HCT116 (cell line): Measurements from ENCODE around the gene MZB1. TPM values are rescaled to one million over a fixed set of nuclear protein-coding genes. Genes with fewer than 3 reads are reported as not detected.

Source experiments
- ATAC-seq: fragments of 200-7000 bp; cut with Tn5 transposase; 2 replicates; pipeline ENCODE4 v1.9.1; 2020; ENCODE audit warnings: mild to moderate bottlenecking, moderate library complexity
- BruUV-seq: library from RNA; stranded (reverse); fragments of 400-500 nt; replicated peaks from 2 replicates; lab custom pipeline; 2021; lab: Mats Ljungman, UMichigan
- CTCF ChIA-PET: fragments of 300-600 bp; sonication (Branson Sonifier 250); formaldehyde crosslinking; loops from one replicate; lab custom pipeline; 2021; ENCODE audit warnings: antibody characterized with exemption; lab: Charles Lee
- POLR2A ChIA-PET: fragments of 300-600, 350-600 bp; sonication (Branson Sonifier 250); formaldehyde crosslinking; loops from one replicate; lab custom pipeline; 2021; ENCODE audit warnings: antibody characterized with exemption; lab: Charles Lee
- RAD21 ChIA-PET, 2 experiments: fragments of 300-600 bp; sonication (Branson Sonifier 250); formaldehyde crosslinking; loops; one replicate each; lab custom pipeline; 2023; ENCODE audit warnings: low total read pairs in 2 of 2; ENCODE audit not compliant: uncharacterized antibody in 2 of 2, unreplicated experiment in 2 of 2, low non-redundant PET in 1 of 2; lab: Charles Lee
- DNase-seq: peaks from one replicate; pipeline ENCODE4 v3.0.0-alpha.2; 2010; ENCODE audit warnings: low read depth, low spot score
- H2AFZ ChIP-seq: fragments of 200-600 bp; shearing (Covaris generic), sonication (generic); 2 replicates; pipeline ENCODE4 v1.6.1; 2017; ENCODE audit warnings: low read depth, mixed run types, mixed read lengths, antibody characterized with exemption, low read length; ENCODE audit not compliant: poor library complexity, severe bottlenecking
- H3K27ac ChIP-seq: 2 replicates; pipeline ENCODE4 v1.5.1; 2012; ENCODE audit warnings: low read depth, low read length
- H3K27me3 ChIP-seq: fragments of 200-600 bp; sonication (generic); 2 replicates; pipeline ENCODE4 v1.6.1; 2016; ENCODE audit warnings: mixed run types, low read length, mixed read lengths; ENCODE audit not compliant: insufficient read depth
- H3K36me3 ChIP-seq, 2 experiments: fragments of 200-500 bp in 1 of 2; fragments of 200-600 bp in 1 of 2; sonication (Bioruptor generic) in 1 of 2; sonication (generic) in 1 of 2; 2 replicates each; pipeline versions ENCODE4 v1.5.1 to v1.6.1; 2014 to 2016; ENCODE audit warnings: low read length in 2 of 2, inconsistent platforms in 1 of 2, mixed read lengths in 1 of 2, mixed run types in 1 of 2; ENCODE audit not compliant: insufficient read depth in 2 of 2, control insufficient read depth in 1 of 2
- H3K4me1 ChIP-seq, 2 experiments: fragments of 200-600 bp in 1 of 2; sonication (generic) in 1 of 2; 2 replicates each; pipeline versions ENCODE4 v1.5.1 to v1.6.1; 2012 to 2017; ENCODE audit warnings: low read length in 2 of 2, inconsistent platforms in 1 of 2, mild to moderate bottlenecking in 1 of 2, mixed read lengths in 1 of 2, mixed run types in 1 of 2, moderate library complexity in 1 of 2; ENCODE audit not compliant: insufficient read depth in 2 of 2, control insufficient read depth in 1 of 2
- H3K4me2 ChIP-seq: fragments of 200-600 bp; sonication (generic); 2 replicates; pipeline ENCODE4 v1.6.1; 2017; ENCODE audit warnings: mixed run types, low read length, mixed read lengths
- H3K4me3 ChIP-seq, 2 experiments: fragments of 200-600 bp in 1 of 2; sonication (generic) in 1 of 2; replicated peaks in 1 of 2; 2 replicates each; pipeline ENCODE4 v1.5.1; 2011 to 2016; ENCODE audit warnings: low read length in 2 of 2, control low read depth in 1 of 2, low read depth in 1 of 2, mild to moderate bottlenecking in 1 of 2, mixed read lengths in 1 of 2, mixed run types in 1 of 2
- H3K79me2 ChIP-seq: fragments of 200-600 bp; sonication (generic); 2 replicates; pipeline ENCODE4 v1.6.1; 2017; ENCODE audit warnings: mild to moderate bottlenecking, mixed run types, low read length, moderate library complexity, mixed read lengths; ENCODE audit not compliant: insufficient read depth
- H3K9ac ChIP-seq: fragments of 200-600 bp; sonication (generic); 2 replicates; pipeline ENCODE4 v1.6.1; 2016; ENCODE audit warnings: low read length, mixed read lengths
- H3K9me2 ChIP-seq: fragments of 200-600 bp; sonication (generic), shearing (Covaris generic); 2 replicates; pipeline ENCODE4 v1.6.1; 2017; ENCODE audit warnings: mixed run types, mild to moderate bottlenecking, moderate library complexity; ENCODE audit not compliant: insufficient read depth
- H3K9me3 ChIP-seq, 2 experiments: fragments of 200-500 bp in 1 of 2; fragments of 200-600 bp in 1 of 2; sonication (Bioruptor generic) in 1 of 2; sonication (generic) in 1 of 2; 2 replicates each; pipeline ENCODE4 v1.6.1; 2014 to 2017; ENCODE audit warnings: low read length in 2 of 2, mixed read lengths in 2 of 2, inconsistent platforms in 1 of 2, low read depth in 1 of 2, mild to moderate bottlenecking in 1 of 2, mixed run types in 1 of 2, moderate library complexity in 1 of 2; ENCODE audit not compliant: control insufficient read depth in 1 of 2, insufficient read depth in 1 of 2
- H4K20me1 ChIP-seq: fragments of 200-600 bp; sonication (generic), shearing (Covaris generic); 2 replicates; pipeline ENCODE4 v1.6.1; 2017; ENCODE audit warnings: mixed run types, mild to moderate bottlenecking, moderate library complexity; ENCODE audit not compliant: insufficient read depth
- EGR1 ChIP-seq: IDR thresholded peaks from 2 replicates; pipeline ENCODE4 v1.6.1; 2012; ENCODE audit warnings: low read depth
- POLR2A ChIP-seq: IDR thresholded peaks from 2 replicates; pipeline ENCODE4 v1.7.0; 2011; ENCODE audit warnings: borderline replicate concordance; ENCODE audit not compliant: insufficient read depth, insufficient read length; ENCODE audit errors: extremely low read depth
- SP1 ChIP-seq: IDR thresholded peaks from 2 replicates; pipeline ENCODE4 v1.6.1; 2012; ENCODE audit warnings: low read depth
- SRF ChIP-seq: IDR thresholded peaks from 2 replicates; pipeline ENCODE4 v1.6.1; 2012; ENCODE audit warnings: low read depth
- ZBTB33 ChIP-seq: IDR thresholded peaks from 2 replicates; pipeline ENCODE4 v1.6.1; 2011; ENCODE audit warnings: mild to moderate bottlenecking, low read length, moderate library complexity; ENCODE audit not compliant: insufficient replicate concordance; ENCODE audit errors: extremely low read depth
- intact Hi-C: fragments of 100-400 bp; cut with micrococcal nuclease; formaldehyde crosslinking; loops from 2 replicates; pipeline ENCODE4 v1.10.0; 2022
- total RNA-seq: library from RNA; stranded (reverse); gene quantifications from one replicate; pipeline ENCODE4 v1.2.1, GENCODE V29; 2021; ENCODE audit not compliant: unreplicated experiment

Gene MZB1
- total RNA-seq, 1 experiment from 2014 or later, result 0.81 TPM

DNA sequence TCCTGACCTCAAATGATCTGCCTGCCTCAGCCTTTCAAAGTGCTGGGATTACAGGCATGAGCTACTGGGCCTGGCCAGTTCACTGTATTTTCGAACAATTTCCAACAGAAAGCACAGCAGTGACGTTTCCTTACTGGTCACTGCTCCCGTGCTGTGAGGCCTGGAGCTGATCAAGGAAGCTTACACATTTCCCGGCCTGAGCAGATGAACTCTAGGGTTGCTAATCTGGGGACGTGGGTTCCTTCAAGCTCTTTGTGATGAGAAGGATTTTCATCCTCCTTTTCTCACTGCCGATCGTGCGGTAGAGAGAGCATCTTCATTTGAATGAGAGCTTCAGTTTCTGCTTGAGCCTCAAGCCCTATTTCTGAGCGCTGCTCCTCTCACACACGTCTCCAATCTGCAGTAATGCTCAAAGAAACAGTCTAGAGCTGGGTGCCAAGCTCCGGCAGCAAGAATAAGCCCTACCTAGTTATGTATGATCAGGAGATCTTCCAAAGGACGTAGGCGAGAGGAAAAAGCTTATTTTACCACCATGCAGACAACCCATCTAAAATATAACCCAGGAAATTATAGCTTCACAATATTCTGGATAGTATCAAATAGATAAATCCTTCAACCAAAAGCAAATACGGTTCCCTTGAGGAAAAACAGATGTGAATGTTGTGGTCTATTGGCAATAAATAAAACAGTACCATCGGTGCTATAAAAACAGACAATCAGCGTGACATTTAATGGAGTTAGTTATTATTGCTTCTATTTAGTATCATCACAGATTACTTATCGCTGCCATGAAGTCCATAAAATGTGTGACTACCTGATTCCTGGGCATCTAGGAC lies 21.5 kb upstream of the MZB1 start:
- Histone ChIP-seq H3K9ac (no peak overlapping the region), H3K79me2 (no peaks in the 10 kb centered on the region), H3K27me3 (no peaks in the 10 kb centered on the region), H4K20me1 (no peaks in the 10 kb centered on the region), H3K36me3 (no peaks in the 10 kb centered on the region), H3K4me1 (no peaks in the 10 kb centered on the region), H2AFZ (no peak overlapping the region), H3K9me3 (no peaks in the 10 kb centered on the region), H3K27ac (no peak overlapping the region), H3K4me3 (no peak overlapping the region), H3K9me2 (no peaks in the 10 kb centered on the region), H3K4me2 (no peak overlapping the region)
- RAD21 ChIA-PET, result no interaction called here
- no TSS peak for BruUV-seq
- DNase-seq (no peak), ATAC-seq (no peak)
- intact Hi-C loops, result no loop called here
- CTCF ChIA-PET, result interaction anchor here (2.5 kb wide), 1 partner anchor 11 kb away, joined by 7 read pairs; no protein-coding TSS in a partner anchor
- no peak for TF ChIP-seq POLR2A
- no peak for TF ChIP-seq SP1
- TF ChIP-seq SRF, result no peak
- no peak for TF ChIP-seq EGR1
- TF ChIP-seq ZBTB33, result no peak
- POLR2A ChIA-PET, result no interaction called here
